ENCODE data around the gene CCDC50.

The CCDC50 gene

DNA sequence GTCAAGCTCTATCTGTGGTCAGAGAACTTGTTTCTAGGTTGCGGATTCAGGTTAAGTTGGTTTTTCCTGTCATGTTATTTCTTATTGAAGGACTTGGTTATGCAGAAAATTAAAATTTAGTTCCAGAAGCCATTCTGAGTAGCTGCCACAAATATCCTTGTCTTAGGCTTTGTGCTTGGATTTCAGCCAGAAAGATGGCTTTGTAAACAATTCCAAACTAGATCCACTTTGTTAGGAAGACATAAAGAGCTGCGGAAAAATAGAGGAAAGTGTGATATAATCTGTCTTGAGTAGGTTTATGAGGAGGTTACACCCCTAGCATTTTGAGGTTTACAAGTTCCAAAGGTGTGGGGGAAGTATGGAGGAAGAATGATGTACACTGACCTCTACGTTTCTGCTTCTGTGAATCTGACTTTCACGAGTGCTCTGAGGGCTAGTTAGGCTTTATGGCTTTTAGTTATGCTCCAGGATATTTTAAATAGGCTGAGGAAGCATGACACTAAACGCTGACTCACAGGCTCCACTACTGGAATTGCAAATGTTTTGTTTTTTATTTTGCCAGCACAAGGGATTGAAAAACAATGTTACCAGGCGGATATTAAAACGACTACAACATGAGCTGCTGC is 47.4 kb downstream of the CCDC50 start:
- DNase-seq (ENCODE audit: low read depth in 1 of 2, low spot score in 1 of 2): no peak

DNA sequence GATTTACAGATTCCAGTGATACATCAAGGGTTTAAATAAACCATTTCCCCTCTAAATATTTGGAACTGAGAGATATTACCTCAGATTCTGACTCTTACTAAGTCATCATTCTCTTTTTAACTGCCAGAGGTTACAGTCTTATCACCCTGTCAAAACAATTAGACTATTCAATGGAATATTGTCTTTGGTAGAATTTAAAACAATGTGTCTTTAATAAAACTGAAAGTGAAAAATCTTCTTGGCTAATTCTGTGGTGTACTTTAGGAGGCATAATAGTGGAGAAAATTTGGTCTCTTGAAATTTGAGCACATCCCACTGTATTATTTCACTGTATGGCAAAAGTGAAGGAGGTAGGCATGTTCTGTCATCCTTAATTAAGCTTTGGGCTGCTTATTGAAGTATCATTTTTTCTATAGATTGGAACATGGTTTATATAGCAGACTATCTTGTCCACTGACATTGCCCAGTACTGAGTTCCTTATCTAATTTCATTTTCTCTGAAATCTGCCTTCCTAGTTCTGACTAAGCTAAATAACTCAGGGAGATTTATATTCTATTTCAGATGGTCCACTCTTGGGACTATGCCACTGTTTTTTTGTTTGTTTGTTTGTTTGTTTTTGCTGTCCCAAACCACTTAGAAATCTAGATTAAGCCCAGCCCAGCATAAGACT is 49.1 kb downstream of the CCDC50 start:
- DNase-seq (ENCODE audit: low read depth in 1 of 2, low spot score in 1 of 2): no peak

DNA sequence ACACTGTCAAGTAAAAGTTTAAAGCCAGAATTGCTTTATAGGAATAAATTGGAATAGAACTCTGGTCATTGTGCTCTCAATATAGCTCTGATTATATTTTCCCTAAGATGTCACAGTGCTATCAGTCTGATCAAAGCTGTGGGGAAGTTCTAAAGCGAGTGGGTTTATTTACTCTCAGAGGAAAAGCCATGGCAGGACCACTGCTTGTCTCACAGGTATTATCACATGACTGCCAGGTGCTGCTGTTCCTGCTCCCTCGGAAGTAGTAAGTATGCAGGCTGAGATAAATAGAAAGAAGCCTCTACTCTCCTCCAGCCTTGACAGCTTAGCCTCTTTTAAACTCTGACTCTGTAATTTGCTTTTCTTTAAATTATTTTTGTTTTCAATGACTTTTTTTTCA is 50.3 kb downstream of the CCDC50 start:
- no peak for DNase-seq (ENCODE audit: low read depth in 1 of 2, low spot score in 1 of 2)

DNA sequence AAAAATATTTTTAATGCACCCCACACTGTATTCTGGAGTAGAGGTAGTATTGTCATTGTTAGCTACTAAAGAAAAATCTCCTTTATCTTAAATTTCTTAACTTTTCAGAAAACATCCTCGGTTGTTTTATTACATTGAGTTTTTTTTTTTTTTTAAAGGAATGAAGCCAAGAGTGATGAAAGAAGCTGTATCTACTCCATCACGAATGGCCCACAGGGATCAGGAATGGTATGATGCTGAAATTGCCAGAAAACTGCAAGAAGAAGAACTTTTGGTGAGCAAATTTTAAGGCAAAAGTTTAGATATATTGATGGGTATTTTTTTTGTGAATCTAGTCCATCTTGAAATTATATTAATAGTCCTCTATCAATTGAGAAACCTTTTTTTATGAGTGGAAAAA is 50.8 kb downstream of the CCDC50 start:
- no peak for DNase-seq (ENCODE audit: low read depth in 1 of 2, low spot score in 1 of 2)

DNA sequence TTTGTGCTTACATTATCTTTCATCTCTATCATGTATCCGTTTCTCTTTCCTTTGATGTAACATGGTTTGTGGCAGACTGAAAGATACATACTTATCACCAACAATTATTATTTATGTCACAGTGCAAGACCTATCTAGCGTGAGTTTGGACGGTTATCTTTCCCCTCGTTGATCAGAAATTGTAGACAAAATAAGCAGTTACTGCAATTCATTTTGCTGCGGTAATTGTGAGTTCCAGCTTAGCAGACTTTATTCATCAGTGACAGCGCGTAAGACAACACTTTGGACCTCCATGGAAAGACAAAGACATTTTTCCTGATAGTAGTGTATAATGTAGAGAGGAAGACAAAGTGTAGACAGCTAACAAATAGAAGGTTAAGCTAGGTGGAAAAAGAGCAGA is 52.1 kb downstream of the CCDC50 start:
- DNase-seq (ENCODE audit: low read depth in 1 of 2, low spot score in 1 of 2): no peak

DNA sequence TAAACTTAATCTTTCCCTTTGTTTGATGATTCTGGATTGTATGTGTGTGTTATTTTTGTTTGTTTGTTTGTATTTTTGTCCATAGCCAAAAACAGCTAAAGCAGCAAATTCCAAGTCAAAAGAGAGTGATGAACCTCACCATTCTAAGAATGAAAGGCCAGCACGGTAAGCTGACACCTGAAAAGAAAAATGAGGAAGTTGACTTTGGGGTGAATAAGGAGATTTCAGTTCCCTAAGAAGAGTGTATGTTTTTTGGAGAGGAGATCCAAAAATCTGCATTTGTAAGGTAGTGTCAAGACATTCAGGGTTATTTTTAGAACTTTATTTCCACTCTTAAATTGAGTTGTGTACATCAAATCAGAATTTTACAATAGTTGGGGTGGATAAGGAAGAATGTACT is 53.5 kb downstream of the CCDC50 start:
- DNase-seq (ENCODE audit: low read depth in 1 of 2, low spot score in 1 of 2): no peak

DNA sequence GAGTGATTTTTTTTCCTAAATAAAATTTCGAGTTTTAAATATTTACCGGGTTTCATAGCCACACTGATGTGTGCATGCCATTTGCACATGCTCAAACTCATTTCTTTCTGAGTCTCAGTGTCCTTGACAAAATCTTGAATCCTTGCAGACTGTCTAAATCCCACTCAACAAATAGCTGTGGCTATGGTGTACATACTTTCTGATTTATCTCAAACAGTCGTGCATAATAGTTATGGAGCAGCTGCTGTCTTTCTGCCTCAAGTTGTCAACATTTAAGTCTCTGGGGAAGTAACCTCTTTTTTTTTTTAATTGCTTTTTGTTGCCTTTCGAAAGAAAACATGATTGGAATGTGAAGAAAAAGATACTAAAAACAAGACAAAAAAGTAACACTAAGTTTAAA is 53.9 kb downstream of the CCDC50 start:
- DNase-seq (ENCODE audit: low read depth in 1 of 2, low spot score in 1 of 2): no peak

DNA sequence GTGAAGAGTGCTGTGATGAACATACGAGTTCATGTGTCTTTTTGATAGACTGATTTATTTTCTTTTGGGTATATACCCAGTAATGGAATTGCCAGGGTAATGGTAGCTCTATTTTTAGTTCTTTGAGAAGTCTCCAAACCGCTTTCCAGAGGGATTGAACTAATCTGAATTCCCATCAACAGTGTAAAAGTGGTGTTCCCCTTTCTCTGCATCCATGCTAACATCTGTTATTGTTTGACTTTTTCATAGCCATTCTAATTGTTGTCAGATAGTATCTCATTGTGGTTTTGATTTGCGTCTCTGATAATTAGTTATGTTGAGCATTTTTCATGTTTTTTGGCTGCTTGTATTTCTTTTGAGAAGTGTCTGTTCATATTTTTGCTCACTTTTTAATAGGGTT is 55.9 kb downstream of the CCDC50 start:
- DNase-seq (ENCODE audit: low read depth in 1 of 2, low spot score in 1 of 2): no peak

DNA sequence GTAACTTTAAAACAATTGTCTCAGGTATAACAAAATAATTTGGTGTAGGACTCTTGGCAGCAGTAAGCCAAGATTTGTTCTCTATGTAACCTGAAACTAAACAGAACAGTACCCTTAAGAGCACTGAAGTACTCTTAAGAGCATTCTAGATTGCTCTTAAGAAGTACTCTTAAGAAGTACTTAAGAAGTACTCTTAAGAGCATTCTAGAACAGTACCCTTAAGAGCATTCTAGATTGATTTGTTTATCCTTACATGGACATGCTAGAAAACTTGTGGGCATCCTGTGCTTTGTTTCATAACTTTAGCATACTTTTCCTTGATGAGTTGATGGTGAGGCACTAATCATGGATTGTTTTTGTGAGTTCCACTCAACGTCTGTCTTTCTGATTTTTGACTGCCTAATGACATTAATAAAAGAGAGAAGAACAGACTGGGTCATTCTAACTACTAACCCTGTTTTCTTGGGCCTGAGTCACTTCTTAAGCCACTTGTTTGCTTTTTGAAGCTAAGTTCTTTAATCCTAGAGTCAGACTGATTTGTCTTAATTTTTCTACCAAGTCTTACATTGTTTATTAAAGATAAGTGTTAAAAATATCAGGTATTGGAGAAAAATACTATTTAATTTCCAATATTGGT is 58.4 kb downstream of the CCDC50 start:
- DNase-seq (ENCODE audit: low read depth in 1 of 2, low spot score in 1 of 2): no peak

DNA sequence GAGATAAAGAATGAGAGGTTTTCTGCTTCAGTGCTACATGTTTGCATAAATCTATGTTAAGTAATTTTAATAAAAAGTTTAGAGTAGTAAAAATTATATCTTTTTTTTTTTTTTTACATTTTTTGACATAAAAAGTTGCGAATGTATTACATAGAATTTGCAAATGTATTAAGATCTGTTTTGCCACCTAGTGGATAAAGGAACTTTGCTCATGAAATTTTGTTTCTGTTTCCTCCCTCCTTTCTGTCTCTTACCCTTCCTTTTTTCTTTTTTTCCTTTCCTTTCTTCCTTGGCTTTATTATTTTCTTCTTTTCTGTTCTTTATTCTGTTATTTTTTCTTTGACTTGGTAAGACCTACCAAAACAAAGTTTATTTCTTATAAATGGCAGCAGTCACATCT is 59.6 kb downstream of the CCDC50 start:
- no peak for DNase-seq (ENCODE audit: low read depth in 1 of 2, low spot score in 1 of 2)

DNA sequence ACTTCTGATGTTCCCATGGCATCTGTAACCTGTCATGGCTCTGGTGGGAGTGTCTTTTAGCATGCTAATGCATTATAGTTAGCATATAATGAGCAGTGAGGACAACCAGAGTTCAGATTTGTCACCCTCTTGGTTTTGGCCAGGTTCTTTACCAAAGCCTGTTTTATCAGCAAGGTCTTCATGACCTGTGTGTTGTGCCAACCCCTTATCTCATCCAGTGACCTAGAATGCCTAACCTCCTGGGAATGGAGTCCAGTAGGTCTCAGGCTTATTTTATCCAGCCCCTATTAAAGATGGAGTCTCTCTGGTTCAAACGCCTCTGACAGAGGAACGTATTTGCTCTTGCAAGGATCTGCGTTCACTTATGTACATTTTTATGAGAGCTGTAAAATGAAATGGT is 61.4 kb downstream of the CCDC50 start:
- no peak for DNase-seq (ENCODE audit: low read depth in 1 of 2, low spot score in 1 of 2)

DNA sequence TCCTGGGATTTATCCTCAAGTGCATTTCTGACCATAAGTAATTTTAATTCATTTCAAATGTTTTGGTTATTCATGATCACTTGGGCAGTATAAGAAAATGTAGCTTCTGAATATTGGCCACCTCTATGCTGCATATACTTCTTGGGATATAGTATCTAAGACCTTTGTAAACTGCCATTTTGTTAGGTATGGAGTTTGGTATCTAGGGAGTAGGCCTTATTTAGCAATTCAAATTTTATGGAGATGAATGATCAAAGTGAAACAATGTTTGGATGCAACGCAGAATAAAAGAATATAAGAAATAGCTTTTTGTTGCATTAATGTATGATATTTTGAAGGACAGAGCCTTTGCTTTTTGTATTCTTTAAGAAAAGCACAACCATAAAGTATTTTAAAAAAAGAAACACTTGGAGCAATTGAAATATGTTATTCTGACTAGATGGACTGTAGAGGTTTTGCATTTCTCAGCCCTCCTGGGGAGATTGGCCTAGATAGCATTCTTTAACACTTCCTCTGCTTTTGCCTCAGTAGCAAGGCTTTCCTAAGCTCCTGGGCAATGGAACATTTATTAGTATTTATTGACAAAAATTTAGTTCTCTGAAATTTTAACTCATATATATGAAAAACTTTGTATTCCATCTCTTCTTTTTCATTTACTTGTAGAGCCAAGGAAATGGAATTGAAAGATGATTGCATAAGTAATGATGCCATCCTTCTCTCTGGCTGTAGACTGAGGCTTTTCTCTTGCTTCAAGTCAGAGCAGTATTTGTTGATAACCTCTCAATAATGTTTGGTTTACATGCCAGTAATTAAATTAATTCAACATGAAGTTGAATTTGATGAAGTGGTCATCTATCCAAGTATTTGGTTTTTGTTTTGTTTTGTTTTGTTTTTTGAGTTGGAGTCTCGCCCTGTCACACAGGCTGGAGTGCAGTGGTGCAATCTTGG is 62.9 kb downstream of the CCDC50 start:
- no peak for DNase-seq (ENCODE audit: low read depth in 1 of 2, low spot score in 1 of 2)

DNA sequence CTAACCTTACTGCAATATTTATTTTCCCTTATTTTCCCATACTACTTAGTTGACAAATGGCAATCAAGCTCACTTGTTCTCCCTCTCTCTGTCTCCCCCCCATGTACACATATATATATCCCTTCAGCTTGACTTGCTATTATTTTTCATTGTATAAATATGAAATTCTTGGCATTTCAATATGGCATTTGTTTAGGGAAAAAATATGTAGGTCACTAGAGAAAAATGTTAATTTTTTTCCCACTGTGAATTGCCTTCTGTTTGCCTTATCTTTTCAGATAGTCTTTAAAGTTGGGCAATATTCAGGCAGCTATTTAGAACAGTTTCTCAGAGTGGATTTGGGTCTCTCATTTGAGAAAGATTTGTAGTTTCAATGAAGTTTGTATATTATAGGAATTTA is 64.0 kb downstream of the CCDC50 start:
- DNase-seq (ENCODE audit: low read depth in 1 of 2, low spot score in 1 of 2): no peak

DNA sequence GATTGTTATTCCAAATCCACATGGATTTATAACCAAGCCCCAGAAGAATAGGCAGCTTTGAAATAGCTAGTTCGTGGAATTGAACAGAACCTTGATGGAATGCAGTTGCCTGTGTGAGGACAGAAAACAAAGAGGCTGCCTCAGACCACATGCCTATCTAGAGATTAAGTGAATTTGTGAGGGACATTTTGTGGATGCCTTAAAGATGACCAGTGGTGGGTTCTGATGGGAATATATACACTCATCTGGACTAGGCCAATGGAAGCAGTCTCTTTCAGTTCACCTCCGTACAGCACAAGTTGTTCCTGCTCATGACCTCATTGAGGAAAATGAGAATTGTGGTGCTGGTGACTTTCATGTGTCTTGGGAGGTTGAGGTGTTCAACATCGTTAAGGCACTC is 68.6 kb downstream of the CCDC50 start:
- DNase-seq (ENCODE audit: low read depth in 1 of 2, low spot score in 1 of 2): no peak

DNA sequence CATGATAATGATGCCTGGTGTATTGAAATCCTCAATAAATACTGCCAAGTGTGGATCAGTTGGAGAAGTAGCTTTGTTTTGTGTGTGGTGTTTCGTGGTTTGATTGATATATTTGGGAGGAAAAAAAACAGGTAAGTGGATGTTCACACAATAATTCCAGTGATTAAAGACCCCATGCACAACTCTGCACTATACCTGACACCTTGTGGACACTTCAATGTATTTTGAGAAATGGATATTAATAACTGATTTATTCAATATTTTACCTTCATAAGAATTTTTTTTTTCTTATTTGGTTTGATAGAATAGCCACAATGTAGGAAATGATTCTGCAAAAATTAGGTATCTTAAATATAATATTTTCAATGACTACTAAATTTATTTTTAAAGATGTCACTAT is 69.4 kb downstream of the CCDC50 start:
- DNase-seq (ENCODE audit: low read depth in 1 of 2, low spot score in 1 of 2): no peak

DNA sequence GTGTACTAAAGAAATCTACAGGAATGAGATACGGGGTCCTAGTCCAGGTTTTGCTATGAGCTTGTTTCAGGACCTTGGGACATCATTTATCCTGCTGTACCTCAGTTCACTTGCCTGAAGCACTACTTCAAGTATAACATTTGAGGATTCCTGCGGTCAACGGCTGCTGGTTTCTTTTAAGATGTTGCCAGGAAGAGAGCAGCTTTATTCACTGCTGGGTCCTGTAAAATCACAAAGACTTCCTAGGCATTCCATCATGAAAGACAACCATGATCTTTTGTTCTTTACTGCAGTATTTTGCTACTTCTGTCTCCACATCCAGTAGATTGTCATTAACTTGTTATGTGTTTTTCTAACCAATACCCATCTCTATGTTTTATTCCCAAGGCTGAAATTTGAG is 70.7 kb downstream of the CCDC50 start:
- no peak for DNase-seq (ENCODE audit: low read depth in 1 of 2, low spot score in 1 of 2)

DNA sequence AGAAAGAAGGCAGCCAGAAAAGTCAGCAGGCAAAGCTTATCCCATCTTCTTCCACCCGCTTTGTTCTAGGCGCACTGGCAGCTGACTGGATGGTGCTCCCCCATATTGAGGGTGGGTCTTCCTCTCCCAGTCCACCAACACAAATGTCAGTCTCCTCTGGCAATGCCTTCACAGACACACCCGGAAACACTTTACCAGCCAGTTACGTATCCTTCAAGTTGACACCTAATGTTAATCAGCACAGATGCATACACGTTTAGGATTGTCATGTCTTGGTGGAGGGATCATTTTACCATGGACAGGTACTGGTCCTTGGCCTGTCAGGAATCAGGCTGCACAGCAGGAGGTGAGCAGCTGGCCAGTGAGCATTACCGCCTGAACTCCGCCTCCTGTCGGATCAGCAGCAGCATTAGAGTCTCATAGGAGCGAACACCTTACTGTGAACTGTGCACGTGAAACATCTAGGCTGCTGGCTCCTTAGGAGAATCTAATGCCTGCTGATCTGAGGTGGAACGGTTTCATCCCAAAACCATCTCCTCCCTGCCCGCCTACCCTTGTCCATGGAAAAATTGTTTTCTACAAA is 72.7 kb downstream of the CCDC50 start:
- no peak for DNase-seq (ENCODE audit: low read depth in 1 of 2, low spot score in 1 of 2)

DNA sequence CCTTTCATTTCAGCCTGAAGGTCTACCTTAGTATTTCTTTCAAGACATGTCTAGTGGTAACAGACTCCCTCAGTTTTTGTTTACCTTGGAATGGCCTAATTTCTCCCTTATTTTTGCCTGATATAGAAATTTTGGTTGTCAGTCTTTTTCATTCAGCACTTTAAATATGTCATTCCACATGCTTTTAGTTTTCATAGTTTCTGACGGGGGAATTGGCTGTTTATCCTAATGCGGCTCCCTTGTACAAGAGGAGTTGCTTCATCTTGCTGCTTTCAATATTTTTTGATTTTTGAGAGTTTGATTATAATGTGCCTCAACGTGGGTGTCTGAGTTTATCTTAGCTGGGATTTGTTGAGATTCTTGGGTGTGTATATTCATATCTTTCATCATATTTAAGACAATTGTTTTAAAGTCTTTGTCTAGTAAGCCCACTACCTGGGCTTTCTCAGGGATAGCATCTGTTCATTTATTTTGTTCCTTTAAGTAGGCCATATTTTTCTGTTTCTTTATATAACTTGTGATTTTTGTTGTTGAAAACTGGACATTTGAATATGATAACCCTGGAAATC is 80.7 kb downstream of the CCDC50 start:
- no peak for DNase-seq (ENCODE audit: low read depth in 1 of 2, low spot score in 1 of 2)

DNA sequence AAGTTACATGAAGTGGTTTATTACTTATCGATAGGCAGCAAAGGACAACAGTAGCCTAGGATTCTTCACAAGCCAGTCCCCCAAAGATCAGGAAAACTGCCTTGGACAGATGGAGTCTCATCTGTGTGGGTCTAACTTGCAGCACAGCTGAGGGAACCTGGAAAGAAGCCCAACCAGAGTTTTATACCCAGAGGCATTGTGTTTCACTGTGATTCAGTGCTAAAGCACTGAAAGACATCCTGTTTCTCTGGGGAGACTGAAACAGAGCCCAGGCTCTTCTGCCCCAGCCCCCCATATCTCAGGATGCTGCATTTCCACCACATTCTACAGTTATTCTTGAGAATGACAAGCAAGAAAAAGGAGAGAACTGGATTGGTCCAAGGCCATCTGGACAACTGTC is 83.6 kb downstream of the CCDC50 start:
- no peak for DNase-seq (ENCODE audit: low read depth in 1 of 2, low spot score in 1 of 2)

DNA sequence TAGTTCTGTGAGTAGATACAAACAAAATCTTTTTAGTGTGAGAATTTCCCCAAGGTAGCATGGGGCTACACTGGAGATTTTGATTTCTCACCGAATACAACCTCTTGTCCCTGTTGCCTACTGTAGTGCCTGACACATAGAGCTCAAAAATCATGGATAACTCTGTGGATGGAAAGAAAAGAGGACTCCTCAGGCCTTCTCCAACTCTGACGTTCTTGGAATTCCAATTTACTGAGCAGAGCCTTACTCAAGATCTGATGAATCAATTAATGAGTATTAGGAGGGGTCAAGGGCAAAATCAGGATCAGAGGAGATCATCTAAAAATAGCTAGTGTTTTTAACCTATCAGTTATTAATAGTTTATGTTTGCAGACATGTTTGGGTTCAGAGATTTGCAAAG is 85.1 kb downstream of the CCDC50 start:
- DNase-seq (ENCODE audit: low read depth in 1 of 2, low spot score in 1 of 2): no peak

DNA sequence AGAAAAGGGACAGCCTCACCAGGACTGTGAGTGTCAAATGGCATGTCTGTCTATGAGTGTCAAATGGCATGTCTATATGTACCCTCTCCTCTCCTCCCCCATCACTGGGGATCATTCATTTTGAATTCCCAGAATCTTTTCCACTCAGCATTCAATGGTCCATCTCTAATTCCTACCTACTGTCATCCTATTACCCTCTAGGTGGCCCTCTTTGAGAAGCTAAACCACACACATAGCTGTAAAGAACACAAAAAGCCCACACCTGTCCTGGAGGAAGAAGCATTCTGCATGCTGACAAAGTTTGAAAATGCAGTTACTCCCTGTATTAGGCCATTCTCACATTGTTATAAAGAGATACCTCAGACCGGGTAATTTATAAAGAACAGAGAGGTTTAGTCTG is 85.5 kb downstream of the CCDC50 start:
- no peak for DNase-seq (ENCODE audit: low read depth in 1 of 2, low spot score in 1 of 2)
